Neural cell (in vitro differentiated cells): Measurements from ENCODE around the gene ASIC2. TPM values are rescaled to one million over a fixed set of nuclear protein-coding genes. Genes with fewer than 3 reads are reported as not detected.

Experiments
- H2AFZ ChIP-seq: fragments of 200-600, 300-800 bp; sonication (generic), shearing (Covaris generic); 2 replicates; pipeline ENCODE4 v1.6.0; 2014; ENCODE audit warnings: low read depth, mild to moderate bottlenecking, antibody characterized with exemption, low read length, moderate library complexity
- H3F3A ChIP-seq: fragments of 200-600 bp; shearing (Covaris generic); 2 replicates; pipeline ENCODE4 v1.6.1; 2016; ENCODE audit warnings: mild to moderate bottlenecking, moderate library complexity, mixed read lengths, antibody characterized with exemption, low read length; ENCODE audit not compliant: insufficient read depth, poor library complexity, severe bottlenecking
- H3K27ac ChIP-seq: fragments of 200-600, 300-800 bp; sonication (generic), shearing (Covaris generic); 2 replicates; pipeline ENCODE4 v1.5.1; 2014; ENCODE audit warnings: mild to moderate bottlenecking, low read length, moderate library complexity
- H3K27me3 ChIP-seq: fragments of 300-800, 200-600 bp; sonication (generic), shearing (Covaris generic); 2 replicates; pipeline ENCODE4 v1.6.0; 2014; ENCODE audit warnings: mild to moderate bottlenecking, low read depth, low read length, moderate library complexity; ENCODE audit not compliant: insufficient read depth
- H3K36me3 ChIP-seq: fragments of 300-800, 200-600 bp; sonication (generic), shearing (Covaris generic); 2 replicates; pipeline ENCODE4 v1.5.1; 2014; ENCODE audit warnings: mild to moderate bottlenecking, antibody characterized with exemption, low read length, moderate library complexity; ENCODE audit not compliant: insufficient read depth
- H3K4me2 ChIP-seq: fragments of 300-800, 200-600 bp; sonication (generic), shearing (Covaris generic); 2 replicates; pipeline ENCODE4 v1.6.0; 2014; ENCODE audit warnings: mild to moderate bottlenecking, low read length
- H3K4me3 ChIP-seq: fragments of 300-800, 200-600 bp; sonication (generic), shearing (Covaris generic); 2 replicates; pipeline ENCODE4 v1.5.1; 2014; ENCODE audit warnings: mild to moderate bottlenecking, low read length, moderate library complexity
- H3K79me2 ChIP-seq: fragments of 200-600 bp; shearing (Covaris generic); replicated peaks from 2 replicates; pipeline ENCODE4 v1.6.0; 2014; ENCODE audit warnings: mild to moderate bottlenecking, low read length, moderate library complexity; ENCODE audit not compliant: insufficient read depth
- H3K9ac ChIP-seq: fragments of 300-800, 200-600 bp; sonication (generic), shearing (Covaris generic); 2 replicates; pipeline ENCODE4 v1.6.1; 2016; ENCODE audit warnings: mild to moderate bottlenecking, low read length, mixed read lengths
- H3K9me2 ChIP-seq: fragments of 200-600 bp; shearing (Covaris generic); 2 replicates; pipeline ENCODE4 v1.6.1; 2016; ENCODE audit warnings: mild to moderate bottlenecking, low read length, mixed read lengths; ENCODE audit not compliant: insufficient read depth
- H3K9me3 ChIP-seq: fragments of 200-600, 300-800 bp; sonication (generic), shearing (Covaris generic); 2 replicates; pipeline ENCODE4 v1.6.1; 2016; ENCODE audit warnings: mild to moderate bottlenecking, mixed run types, low read length, moderate library complexity, mixed read lengths
- H4K20me1 ChIP-seq: fragments of 200-600 bp; shearing (Covaris generic); 2 replicates; pipeline ENCODE4 v1.6.1; 2016; ENCODE audit warnings: mild to moderate bottlenecking, mixed run types; ENCODE audit not compliant: insufficient read depth
- EP300 ChIP-seq: fragments of 450-650 bp; conservative IDR thresholded peaks from 2 replicates; pipeline ENCODE4 v1.6.1; 2014; ENCODE audit warnings: antibody characterized with exemption, mild to moderate bottlenecking, moderate library complexity; ENCODE audit not compliant: poor library complexity, severe bottlenecking
- EZH2 ChIP-seq: fragments of 200-600, 300-800 bp; shearing (Covaris generic), sonication (generic); IDR thresholded peaks from 2 replicates; pipeline ENCODE4 v1.6.1; 2014; ENCODE audit warnings: antibody characterized with exemption, low read length, borderline replicate concordance, mild to moderate bottlenecking; ENCODE audit not compliant: insufficient read depth, poor library complexity, severe bottlenecking
- MXI1 ChIP-seq: fragments of 450-650 bp; conservative IDR thresholded peaks from 2 replicates; pipeline ENCODE4 v1.6.1; 2014; ENCODE audit warnings: antibody characterized with exemption, mild to moderate bottlenecking; ENCODE audit not compliant: poor library complexity, severe bottlenecking
- POLR2AphosphoS5 ChIP-seq: IDR thresholded peaks from 2 replicates; pipeline ENCODE4 v1.6.1; 2012
- RAD21 ChIP-seq: fragments of 450-650 bp; conservative IDR thresholded peaks from 2 replicates; pipeline ENCODE4 v1.6.1; 2014; ENCODE audit warnings: antibody characterized with exemption, mild to moderate bottlenecking, moderate library complexity
- SMC3 ChIP-seq: fragments of 450-650 bp; conservative IDR thresholded peaks from 2 replicates; pipeline ENCODE4 v1.6.1; 2014; ENCODE audit warnings: antibody characterized with exemption, mild to moderate bottlenecking, moderate library complexity; ENCODE audit not compliant: poor library complexity
- TAF1 ChIP-seq: IDR thresholded peaks from 2 replicates; pipeline ENCODE4 v1.6.1; 2012; ENCODE audit warnings: low read depth
- polyA plus RNA-seq: library from polyadenylated mRNA; depleted of rRNA; stranded (reverse); fragments of >200 nt; gene quantifications from 2 replicates; pipeline ENCODE4 v1.2.3, GENCODE V29; 2014
- TF ChIP-seq, protein P1 (sequence below): fragments of 450-650 bp; IDR thresholded peaks from 2 replicates; pipeline ENCODE4 v1.5.1; 2014; ENCODE audit warnings: antibody characterized with exemption, mild to moderate bottlenecking, moderate library complexity; ENCODE audit not compliant: poor library complexity, severe bottlenecking
- TF ChIP-seq, protein P2 (sequence below): IDR thresholded peaks from 2 replicates; pipeline ENCODE4 v1.6.1; 2012; ENCODE audit warnings: borderline replicate concordance

ASIC2 gene
- polyA plus RNA-seq, 1 donor from 2014 or later = 2.4 TPM

DNA sequence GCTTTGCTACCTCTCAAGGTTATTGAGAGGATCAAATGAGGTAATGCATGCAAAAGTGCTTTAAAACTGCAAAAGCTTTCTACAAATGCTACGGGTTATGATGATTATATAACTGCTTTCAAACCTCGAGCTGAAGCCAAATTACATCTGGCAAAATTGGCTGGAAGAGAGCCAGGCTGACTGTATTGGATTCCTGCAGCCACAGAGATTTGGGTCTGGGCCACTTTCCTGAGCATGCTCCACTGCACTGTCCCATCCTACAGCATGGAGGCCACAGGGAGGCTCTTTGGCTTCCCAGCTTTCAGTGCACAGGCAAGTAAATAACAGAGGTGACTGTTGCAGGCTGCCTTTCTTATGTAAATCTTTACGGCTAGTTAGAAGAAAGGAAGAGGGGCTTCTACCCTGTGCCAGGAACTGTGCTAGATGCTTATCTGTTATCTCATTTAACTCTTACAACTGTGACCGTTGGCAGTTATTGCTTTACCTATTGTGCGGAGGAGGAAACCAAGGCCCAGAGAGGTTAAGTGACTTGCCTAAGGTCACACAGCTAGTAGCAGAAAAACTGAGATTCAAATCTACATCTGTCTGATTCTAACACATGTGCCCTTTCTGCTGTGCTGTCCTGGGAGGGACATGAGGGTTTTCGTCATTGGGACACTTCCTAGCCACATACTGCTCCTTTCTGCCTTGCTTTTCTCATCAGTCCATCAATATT, 179.7 kb downstream of the ASIC2 start:
- no peaks in the 10 kb centered on the region for H4K20me1 ChIP-seq
- no peak overlapping the region for H3K27ac ChIP-seq
- H3K27me3 ChIP-seq = no peaks in the 10 kb centered on the region
- no peaks in the 10 kb centered on the region for H3K79me2 ChIP-seq
- TF ChIP-seq, protein P1, sequence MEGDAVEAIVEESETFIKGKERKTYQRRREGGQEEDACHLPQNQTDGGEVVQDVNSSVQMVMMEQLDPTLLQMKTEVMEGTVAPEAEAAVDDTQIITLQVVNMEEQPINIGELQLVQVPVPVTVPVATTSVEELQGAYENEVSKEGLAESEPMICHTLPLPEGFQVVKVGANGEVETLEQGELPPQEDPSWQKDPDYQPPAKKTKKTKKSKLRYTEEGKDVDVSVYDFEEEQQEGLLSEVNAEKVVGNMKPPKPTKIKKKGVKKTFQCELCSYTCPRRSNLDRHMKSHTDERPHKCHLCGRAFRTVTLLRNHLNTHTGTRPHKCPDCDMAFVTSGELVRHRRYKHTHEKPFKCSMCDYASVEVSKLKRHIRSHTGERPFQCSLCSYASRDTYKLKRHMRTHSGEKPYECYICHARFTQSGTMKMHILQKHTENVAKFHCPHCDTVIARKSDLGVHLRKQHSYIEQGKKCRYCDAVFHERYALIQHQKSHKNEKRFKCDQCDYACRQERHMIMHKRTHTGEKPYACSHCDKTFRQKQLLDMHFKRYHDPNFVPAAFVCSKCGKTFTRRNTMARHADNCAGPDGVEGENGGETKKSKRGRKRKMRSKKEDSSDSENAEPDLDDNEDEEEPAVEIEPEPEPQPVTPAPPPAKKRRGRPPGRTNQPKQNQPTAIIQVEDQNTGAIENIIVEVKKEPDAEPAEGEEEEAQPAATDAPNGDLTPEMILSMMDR = no peak
- no peak for TF ChIP-seq RAD21
- no peak for TF ChIP-seq TAF1
- no peak for TF ChIP-seq EZH2
- TF ChIP-seq MXI1 = no peak
- no peak for TF ChIP-seq POLR2AphosphoS5
- TF ChIP-seq SMC3 = no peak
- TF ChIP-seq, protein P2, sequence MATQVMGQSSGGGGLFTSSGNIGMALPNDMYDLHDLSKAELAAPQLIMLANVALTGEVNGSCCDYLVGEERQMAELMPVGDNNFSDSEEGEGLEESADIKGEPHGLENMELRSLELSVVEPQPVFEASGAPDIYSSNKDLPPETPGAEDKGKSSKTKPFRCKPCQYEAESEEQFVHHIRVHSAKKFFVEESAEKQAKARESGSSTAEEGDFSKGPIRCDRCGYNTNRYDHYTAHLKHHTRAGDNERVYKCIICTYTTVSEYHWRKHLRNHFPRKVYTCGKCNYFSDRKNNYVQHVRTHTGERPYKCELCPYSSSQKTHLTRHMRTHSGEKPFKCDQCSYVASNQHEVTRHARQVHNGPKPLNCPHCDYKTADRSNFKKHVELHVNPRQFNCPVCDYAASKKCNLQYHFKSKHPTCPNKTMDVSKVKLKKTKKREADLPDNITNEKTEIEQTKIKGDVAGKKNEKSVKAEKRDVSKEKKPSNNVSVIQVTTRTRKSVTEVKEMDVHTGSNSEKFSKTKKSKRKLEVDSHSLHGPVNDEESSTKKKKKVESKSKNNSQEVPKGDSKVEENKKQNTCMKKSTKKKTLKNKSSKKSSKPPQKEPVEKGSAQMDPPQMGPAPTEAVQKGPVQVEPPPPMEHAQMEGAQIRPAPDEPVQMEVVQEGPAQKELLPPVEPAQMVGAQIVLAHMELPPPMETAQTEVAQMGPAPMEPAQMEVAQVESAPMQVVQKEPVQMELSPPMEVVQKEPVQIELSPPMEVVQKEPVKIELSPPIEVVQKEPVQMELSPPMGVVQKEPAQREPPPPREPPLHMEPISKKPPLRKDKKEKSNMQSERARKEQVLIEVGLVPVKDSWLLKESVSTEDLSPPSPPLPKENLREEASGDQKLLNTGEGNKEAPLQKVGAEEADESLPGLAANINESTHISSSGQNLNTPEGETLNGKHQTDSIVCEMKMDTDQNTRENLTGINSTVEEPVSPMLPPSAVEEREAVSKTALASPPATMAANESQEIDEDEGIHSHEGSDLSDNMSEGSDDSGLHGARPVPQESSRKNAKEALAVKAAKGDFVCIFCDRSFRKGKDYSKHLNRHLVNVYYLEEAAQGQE = no peak
- TF ChIP-seq EP300 = no peak
- H3K9me2 ChIP-seq = no peaks in the 10 kb centered on the region
- H3K4me2 ChIP-seq = no peak overlapping the region
- H3K4me3 ChIP-seq = no peak overlapping the region
- no peaks in the 10 kb centered on the region for H3K9me3 ChIP-seq
- H2AFZ ChIP-seq = no peak overlapping the region
- H3K36me3 ChIP-seq = no peaks in the 10 kb centered on the region
- H3K9ac ChIP-seq = no peak overlapping the region
- H3F3A ChIP-seq = no peaks in the 10 kb centered on the region

DNA sequence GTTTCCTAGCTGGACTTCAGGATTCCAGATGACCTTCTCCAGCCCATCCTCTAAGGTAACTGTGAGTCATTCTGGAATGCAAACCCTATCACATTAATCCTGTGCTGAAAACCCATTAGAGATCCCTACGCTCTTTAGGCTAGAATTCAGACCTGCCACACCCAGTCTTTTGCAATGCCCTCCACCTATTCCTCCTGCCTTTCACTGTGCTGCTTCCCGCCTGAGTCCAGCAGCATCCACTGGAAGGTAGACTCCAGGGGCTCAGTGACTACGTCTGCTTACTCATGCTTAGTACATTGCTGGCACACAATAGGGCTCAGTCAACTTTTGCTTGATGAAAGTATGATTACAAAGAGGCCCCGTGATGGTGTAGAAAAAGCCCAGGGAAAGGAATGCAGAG, 180.3 kb downstream of the ASIC2 start:
- TF ChIP-seq EP300 (no peak), MXI1 (no peak), POLR2AphosphoS5 (no peak), SMC3 (no peak), RAD21 (no peak), EZH2 (no peak), TAF1 (no peak)
- TF ChIP-seq, protein P1 = no peak
- TF ChIP-seq, protein P2 = no peak
- no peaks in the 10 kb centered on the region for H3K79me2 ChIP-seq
- no peaks in the 10 kb centered on the region for H3K9me3 ChIP-seq
- H3K9ac ChIP-seq = no peak overlapping the region
- no peaks in the 10 kb centered on the region for H3K27me3 ChIP-seq
- H3K27ac ChIP-seq = no peak overlapping the region
- H3K36me3 ChIP-seq = no peaks in the 10 kb centered on the region
- H4K20me1 ChIP-seq = no peaks in the 10 kb centered on the region
- no peaks in the 10 kb centered on the region for H3F3A ChIP-seq
- H3K9me2 ChIP-seq = no peaks in the 10 kb centered on the region
- H3K4me3 ChIP-seq = no peak overlapping the region
- H2AFZ ChIP-seq = no peak overlapping the region
- no peak overlapping the region for H3K4me2 ChIP-seq
